ENCODE results near the gene RAI1.

DNA sequence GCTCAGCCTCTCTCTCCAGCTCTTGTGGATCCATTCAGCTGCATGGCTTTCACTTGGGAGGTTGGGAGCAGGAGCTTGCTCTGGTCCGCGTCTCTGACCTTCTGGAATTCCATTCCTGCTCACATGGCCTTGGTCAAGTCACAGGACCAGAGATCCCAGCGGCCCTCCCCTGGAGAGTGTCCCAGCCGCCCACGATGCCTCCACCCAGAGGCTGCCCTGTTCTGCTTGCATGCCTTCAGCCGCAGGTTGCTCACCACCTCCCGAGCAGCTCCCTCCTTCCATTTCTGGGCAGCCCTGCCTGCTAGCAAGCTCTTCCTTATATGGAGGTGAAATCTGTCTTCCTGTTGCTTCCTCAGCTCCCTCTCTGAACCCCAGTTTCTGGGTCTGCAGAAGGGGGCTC, 32.6 kb downstream of the RAI1 start:
- TF ChIP-seq POLR2A (IDR thresholded peaks at IDR 0.05; ENCODE audit: low read depth, low read length) = no peak
- TF ChIP-seq TAF1 (IDR thresholded peaks at IDR 0.05; ENCODE audit: borderline replicate concordance, low read depth, low read length) = no peak
